K562 (cell line): ENCODE data around the gene AQP5. TPM values are rescaled to one million over a fixed set of nuclear protein-coding genes. Genes with fewer than 3 reads are reported as not detected.

Experiments used
- ATAC-seq: fragments of 200-7000 bp; cut with Tn5 transposase; 3 replicates; pipeline ENCODE4 v1.9.1; 2020; ENCODE audit warnings: moderate library complexity
- BruUV-seq: library from RNA; stranded (reverse); fragments of 400-500 nt; replicated peaks from 2 replicates; lab custom pipeline; 2021; lab: Mats Ljungman, UMichigan
- CTCF ChIA-PET: fragments of 300-600 bp; formaldehyde crosslinking; extraction: SDS; loops from one replicate; lab custom pipeline; 2021; ENCODE audit warnings: low intra/inter-chr PET ratio; lab: Yijun Ruan, JAX
- POLR2A ChIA-PET: fragments of 300-600, 350-650 bp; sonication (Branson Sonifier 250); formaldehyde crosslinking; extraction: SDS; loops from one replicate; lab custom pipeline; 2021; ENCODE audit warnings: antibody characterized with exemption, inconsistent platforms; lab: Yijun Ruan, JAX
- DNase-seq, 4 experiments: peaks; one replicate each; pipeline versions ENCODE4 v3.0.0 to v3.0.0-alpha.2; 2011 to 2018; ENCODE audit warnings: low spot score in 3 of 4, mixed read lengths in 3 of 4; ENCODE audit errors: extremely low read depth in 1 of 4
- FAIRE-seq: peaks from 2 replicates; lab custom pipeline; 2011; peaks lifted over from hg19 to GRCh38; lab: Jason Lieb, UNC
- H2AFZ ChIP-seq: 2 replicates; pipeline ENCODE4 v1.6.0; 2011; ENCODE audit warnings: low read depth, low read length, control low read depth, inconsistent platforms
- H3K27ac ChIP-seq: fragments of 200-600 bp; 3 replicates; pipeline ENCODE4 v1.8.0; 2011; ENCODE audit warnings: low read depth, mild to moderate bottlenecking, control low read depth, inconsistent platforms, low read length, moderate library complexity, mixed read lengths; ENCODE audit errors: extremely low read depth
- H3K27me3 ChIP-seq, 2 experiments: fragments of 300-600 bp in 1 of 2; 2 replicates in 1 of 2; 3 replicates in 1 of 2; pipeline versions ENCODE4 v1.6.0 to v1.8.0; 2011; ENCODE audit warnings: inconsistent platforms in 2 of 2, low read length in 2 of 2, mild to moderate bottlenecking in 1 of 2, mixed read lengths in 1 of 2, moderate library complexity in 1 of 2; ENCODE audit not compliant: control insufficient read depth in 2 of 2, insufficient read depth in 2 of 2
- H3K36me3 ChIP-seq: fragments of 300-600 bp; 3 replicates; pipeline ENCODE4 v1.8.0; 2011; ENCODE audit warnings: mild to moderate bottlenecking, low read length, inconsistent platforms; ENCODE audit not compliant: control insufficient read depth, insufficient read depth
- H3K4me1 ChIP-seq, 2 experiments: fragments of 200-600 bp in 1 of 2; replicated peaks in 1 of 2; 2 replicates in 1 of 2; 3 replicates in 1 of 2; pipeline versions ENCODE4 v1.5.1 to v1.8.0; 2011; ENCODE audit warnings: inconsistent platforms in 2 of 2, low read length in 2 of 2, mild to moderate bottlenecking in 1 of 2, mixed read lengths in 1 of 2, moderate library complexity in 1 of 2; ENCODE audit not compliant: control insufficient read depth in 2 of 2, insufficient read depth in 2 of 2
- H3K4me2 ChIP-seq: 2 replicates; pipeline ENCODE4 v1.6.1; 2011; ENCODE audit warnings: low read length, control low read depth, inconsistent platforms, mixed read lengths; ENCODE audit not compliant: insufficient read depth
- H3K4me3 ChIP-seq: fragments of 200-600 bp; sonication (generic), shearing (Covaris generic); 2 replicates; pipeline ENCODE4 v1.5.1; 2016; ENCODE audit warnings: control low read depth, inconsistent platforms
- H3K79me2 ChIP-seq: fragments of 200-600 bp; 3 replicates; pipeline ENCODE4 v1.8.0; 2011; ENCODE audit warnings: low read length, inconsistent platforms; ENCODE audit not compliant: control insufficient read depth, insufficient read depth
- H3K9ac ChIP-seq, 2 experiments: 2 replicates each; pipeline versions ENCODE4 v1.6.0 to v1.6.1; 2011; ENCODE audit warnings: low read depth in 2 of 2, low read length in 2 of 2, control low read depth in 1 of 2, inconsistent platforms in 1 of 2, mild to moderate bottlenecking in 1 of 2, mixed read lengths in 1 of 2; ENCODE audit not compliant: insufficient read depth in 1 of 2
- H3K9me1 ChIP-seq: one replicate; pipeline ENCODE4 v1.6.0; 2011; ENCODE audit warnings: inconsistent platforms, mild to moderate bottlenecking, low read length, moderate library complexity; ENCODE audit not compliant: control insufficient read depth, insufficient read depth
- H3K9me3 ChIP-seq: replicated peaks from 2 replicates; pipeline ENCODE4 v1.5.1; 2011; ENCODE audit warnings: low read depth, low read length, inconsistent platforms; ENCODE audit not compliant: control insufficient read depth, insufficient read depth
- H4K20me1 ChIP-seq: replicated peaks from 2 replicates; pipeline ENCODE4 v1.6.1; 2011; ENCODE audit warnings: low read length, inconsistent platforms, mixed read lengths; ENCODE audit not compliant: control insufficient read depth, insufficient read depth
- ARID3A ChIP-seq: IDR thresholded peaks from 2 replicates; pipeline ENCODE4 v1.6.1; 2012; ENCODE audit warnings: low read depth, low read length, improper control_type of control experiment, borderline replicate concordance
- CBX1 ChIP-seq: sonication (generic); IDR thresholded peaks from 2 replicates; pipeline ENCODE4 v1.6.1; 2016; ENCODE audit warnings: antibody characterized with exemption, low read depth, mild to moderate bottlenecking
- RERE ChIP-seq: sonication (generic); formaldehyde crosslinking; IDR thresholded peaks from 2 replicates; pipeline ENCODE4 v1.8.0; 2023; ENCODE audit warnings: missing genetic modification reagents, mild to moderate bottlenecking, borderline replicate concordance
- SP1 ChIP-seq: sonication (generic); formaldehyde crosslinking; IDR thresholded peaks from 2 replicates; pipeline ENCODE4 v1.8.1; 2022; ENCODE audit warnings: mild to moderate bottlenecking, missing genetic modification reagents
- TCFL5 ChIP-seq: fragments of 250-450 bp; sonication (Bioruptor Pico); conservative IDR thresholded peaks from 2 replicates; pipeline ENCODE4 v1.6.1; 2021; ENCODE audit warnings: mild to moderate bottlenecking, moderate library complexity, matching md5 sums
- WGBS: fragments of 100-300 bp; shearing (Covaris generic); methylation state at CpG from one replicate; pipeline ENCODE4 v1.1.6; 2016; ENCODE audit warnings: low coverage, mixed read lengths; ENCODE audit not compliant: insufficient coverage; ENCODE audit errors: missing lambda C conversion rate; 5-methylcytosine and 5-hydroxymethylcytosine counted together
- in situ Hi-C: fragments of 300-500 bp; cut with MboI; formaldehyde crosslinking; loops from 4 replicates; pipeline ENCODE4 v1.15.0; 2018; ENCODE audit warnings: inconsistent platforms, mixed read lengths
- intact Hi-C: fragments of 100-400 bp; cut with micrococcal nuclease; formaldehyde crosslinking; loops from 2 replicates; pipeline ENCODE4 v1.14.2; 2022
- polyA plus RNA-seq, 8 experiments: library from polyadenylated mRNA; depleted of rRNA in 4 of 8; stranded (reverse) in 5 of 8; unstranded in 3 of 8; fragments of >200 nt; fragmentation: Nextera tagmentation in 2 of 8; fragmentation: Illumina TruSeq in 1 of 8; extraction: Ambion mirVana in 2 of 8; extraction: Trizol in 1 of 8; gene quantifications; 2 replicates each; pipeline versions ENCODE4 v1.2.1 to v1.2.3, GENCODE V29; 2011 to 2014; ENCODE audit warnings: inconsistent platforms in 1 of 8, missing spikeins in 1 of 8
- total RNA-seq, 7 experiments: library from RNA; depleted of rRNA in 6 of 7; stranded (reverse); fragments of >200 nt in 6 of 7; fragmentation: Illumina TruSeq in 2 of 7; extraction: Trizol in 2 of 7; gene quantifications; 2 replicates each; pipeline versions ENCODE4 v1.2.1 to v1.2.3, GENCODE V29; 2011 to 2021; ENCODE audit warnings: low replicate concordance in 1 of 7

The AQP5 gene
- total and polyA plus RNA-seq, 9 of the 15 experiments (the other 6 are each of a cell fraction or from before 2014, with no cell fraction given): not detected

GRCh38 chr12:49944046-49944445, 17.6 kb upstream of the AQP5 start:
- FAIRE-seq (no peak), DNase-seq (no peak), ATAC-seq (no peak)
- in situ Hi-C loops: no loop called here
- Histone ChIP-seq H3K9me3 (no peaks in the 10 kb centered on the region), H3K27me3 (no peaks in the 10 kb centered on the region), H3K27ac (no peak overlapping the region), H3K9ac (peak overlapping the region in 1 of 2 experiments; percentile 46; a peak in 1 of 4 replicates), H3K9me1 (no peaks in the 10 kb centered on the region), H3K36me3 (no peaks in the 10 kb centered on the region), H3K79me2 (no peaks in the 10 kb centered on the region), H2AFZ (no peak overlapping the region), H3K4me3 (no peak overlapping the region), H4K20me1 (no peaks in the 10 kb centered on the region), H3K4me1 (peaks cover 13 to 14% of the 10 kb centered on the region in 2 experiments; a peak in 4 of 5 replicates), H3K4me2 (no peak overlapping the region)
- intact Hi-C loops: no loop called here
- 71% methylated on average over 5 of the region's 5 CpGs for WGBS
- TF ChIP-seq ARID3A (no peak), TCFL5 (CRISPR knock-in tag) (no peak), RERE (no peak), CBX1 (no peak), SP1 (CRISPR knock-in tag) (no peak)
- ChIA-PET CTCF (no interaction called here), POLR2A (no interaction called here)
- no TSS peak for BruUV-seq
